ENCODE measurements around the gene ROR2. TPM values are rescaled to one million over a fixed set of nuclear protein-coding genes. Genes with fewer than 3 reads are reported as not detected.

The ROR2 gene
- total and polyA plus RNA-seq, 2 of the 8 experiments (the other 6 are each of a cell fraction or from before 2014, with no cell fraction given) = 2.7 to 4.3 TPM

- FAIRE-seq = peak; percentile 70
- H4K8ac ChIP-seq (ENCODE audit: extremely low read depth, insufficient read depth, low read length) = no peak overlapping the region
- no peak overlapping the region for H3K56ac ChIP-seq (replicated peaks; ENCODE audit: insufficient read length, low read depth, low read length)
- H3K4ac ChIP-seq (replicated peaks; ENCODE audit: insufficient read length, low read depth, low read length) = no peak overlapping the region
- no peak overlapping the region for H2BK120ac ChIP-seq (replicated peaks; ENCODE audit: low read depth, low read length)
- H3K36me3 ChIP-seq (ENCODE audit: control insufficient read depth in 2 of 4, insufficient read depth in 4 of 4, low read length in 3 of 4) = no peaks in the 10 kb centered on the region
- H3K4me2 ChIP-seq (ENCODE audit: insufficient read depth in 1 of 2, low read depth in 2 of 2, low read length in 2 of 2) = no peak overlapping the region
- no peak overlapping the region for H2AFZ ChIP-seq (ENCODE audit: low read length)
- H3K9me3 ChIP-seq (ENCODE audit: insufficient read depth in 2 of 2, low read depth in 1 of 2, low read length in 1 of 2) = no peaks in the 10 kb centered on the region
- H4K91ac ChIP-seq (replicated peaks; ENCODE audit: insufficient read length, low read length) = no peak overlapping the region
- H3K18ac ChIP-seq (ENCODE audit: extremely low read depth, low read length) = no peak overlapping the region
- no peak overlapping the region for H2BK15ac ChIP-seq (ENCODE audit: low read length)
- H3K14ac ChIP-seq (ENCODE audit: insufficient read length) = no peak overlapping the region
- POLR2A ChIA-PET (ENCODE audit: partially characterized antibody) = interaction anchor here (1.3 kb wide), 1 partner anchor 175 kb away, joined by 4 read pairs; the partner anchor contains the start of gene ROR2
- H3K4me1 ChIP-seq (replicated peaks in 1 of 4; ENCODE audit: control insufficient read depth in 3 of 4, insufficient read depth in 4 of 4, low read length in 3 of 4) = peaks cover 0 to 2% (median 0%) of the 10 kb centered on the region in 4 experiments; a peak in 1 of 7 replicates
- H3K9ac ChIP-seq (replicated peaks in 1 of 4; ENCODE audit: extremely low read depth in 1 of 4, low read depth in 3 of 4, low read length in 3 of 4) = no peak overlapping the region
- H3K23ac ChIP-seq (ENCODE audit: insufficient read length) = no peak overlapping the region
- no peaks in the 10 kb centered on the region for H3K27me3 ChIP-seq (replicated peaks in 1 of 4; ENCODE audit: control insufficient read depth in 3 of 4, extremely low read depth in 1 of 4, insufficient read depth in 3 of 4, low read length in 3 of 4)
- no peak overlapping the region for H3K27ac ChIP-seq (ENCODE audit: low read depth, low read length)
- H2BK20ac ChIP-seq (ENCODE audit: low read length) = no peak overlapping the region
- no peaks in the 10 kb centered on the region for H3K23me2 ChIP-seq (ENCODE audit: low read depth, low read length)
- no peaks in the 10 kb centered on the region for H3K79me2 ChIP-seq (ENCODE audit: control insufficient read depth in 1 of 2, insufficient read depth in 2 of 2, low read length in 2 of 2)
- no peak overlapping the region for H2BK5ac ChIP-seq (ENCODE audit: low read depth, low read length)
- no peak overlapping the region for H3K4me3 ChIP-seq (ENCODE audit: extremely low read depth in 1 of 4, insufficient read depth in 2 of 4, low read depth in 3 of 4, low read length in 4 of 4)
- no peaks in the 10 kb centered on the region for H3K79me1 ChIP-seq (ENCODE audit: low read depth, low read length)
- peak; percentile 36 to 87 for DNase-seq (ENCODE audit: low read depth in 1 of 2, low spot score in 2 of 2)
- H4K5ac ChIP-seq (ENCODE audit: insufficient read length, low read depth, low read length) = no peak overlapping the region
- CTCF ChIA-PET (ENCODE audit: partially characterized antibody) = interaction anchor here (0.7 to 12.6 kb wide), 17 partner anchors 9 to 260 kb away, joined by 3 to 156 read pairs (median 3); partner anchors contain the start of gene ROR2
- H2AK5ac ChIP-seq (ENCODE audit: low read depth, low read length) = no peak overlapping the region
- WGBS, 2 experiments (ENCODE audit: extremely low coverage in 1 of 2, insufficient coverage in 1 of 2, insufficient read length in 1 of 2, insufficient replicate concordance in 2 of 2, low coverage in 1 of 2, low lambda C conversion rate in 2 of 2, missing lambda C conversion rate in 1 of 2) = 62% methylated on average over 9 of the region's 9 CpGs; no CpG with 5 or more reads in 1 of the 2 experiments
- H2BK12ac ChIP-seq (ENCODE audit: low read depth, low read length) = no peak overlapping the region
- no peaks in the 10 kb centered on the region for H4K20me1 ChIP-seq (replicated peaks in 1 of 2; ENCODE audit: control insufficient read depth in 1 of 2, insufficient read depth in 2 of 2, low read length in 2 of 2)
- TF ChIP-seq KDM5A (IDR thresholded peaks at IDR 0.05; ENCODE audit: low read length) (no peak), TEAD4 (IDR thresholded peaks at IDR 0.05; ENCODE audit: low read depth, low read length) (peak; percentile 91), GABPA (IDR thresholded peaks at IDR 0.05; ENCODE audit: borderline replicate concordance, insufficient read depth, low read length) (no peak), SP2 (IDR thresholded peaks at IDR 0.05; ENCODE audit: low read length) (no peak), RAD21 (IDR thresholded peaks at IDR 0.05 in 1 of 2, conservative IDR thresholded peaks at IDR 0.05 in 1 of 2; ENCODE audit: low read depth in 2 of 2, low read length in 2 of 2) (peak; percentile 96 to 99), POLR2A (IDR thresholded peaks at IDR 0.05; ENCODE audit: control extremely low read depth in 1 of 2, low read depth in 2 of 2, low read length in 2 of 2) (no peak), YY1 (IDR thresholded peaks at IDR 0.05; ENCODE audit: low read depth, low read length) (peak; percentile 80), RNF2 (IDR thresholded peaks at IDR 0.05; ENCODE audit: borderline replicate concordance, low read depth, low read length, missing control alignments, poor library complexity, severe bottlenecking) (no peak)
- TF ChIP-seq, protein P1, sequence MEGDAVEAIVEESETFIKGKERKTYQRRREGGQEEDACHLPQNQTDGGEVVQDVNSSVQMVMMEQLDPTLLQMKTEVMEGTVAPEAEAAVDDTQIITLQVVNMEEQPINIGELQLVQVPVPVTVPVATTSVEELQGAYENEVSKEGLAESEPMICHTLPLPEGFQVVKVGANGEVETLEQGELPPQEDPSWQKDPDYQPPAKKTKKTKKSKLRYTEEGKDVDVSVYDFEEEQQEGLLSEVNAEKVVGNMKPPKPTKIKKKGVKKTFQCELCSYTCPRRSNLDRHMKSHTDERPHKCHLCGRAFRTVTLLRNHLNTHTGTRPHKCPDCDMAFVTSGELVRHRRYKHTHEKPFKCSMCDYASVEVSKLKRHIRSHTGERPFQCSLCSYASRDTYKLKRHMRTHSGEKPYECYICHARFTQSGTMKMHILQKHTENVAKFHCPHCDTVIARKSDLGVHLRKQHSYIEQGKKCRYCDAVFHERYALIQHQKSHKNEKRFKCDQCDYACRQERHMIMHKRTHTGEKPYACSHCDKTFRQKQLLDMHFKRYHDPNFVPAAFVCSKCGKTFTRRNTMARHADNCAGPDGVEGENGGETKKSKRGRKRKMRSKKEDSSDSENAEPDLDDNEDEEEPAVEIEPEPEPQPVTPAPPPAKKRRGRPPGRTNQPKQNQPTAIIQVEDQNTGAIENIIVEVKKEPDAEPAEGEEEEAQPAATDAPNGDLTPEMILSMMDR (IDR thresholded peaks at IDR 0.05; ENCODE audit: control extremely low read depth in 1 of 3, insufficient read depth in 1 of 3, low read depth in 1 of 3, low read length in 3 of 3) = peak; percentile 90 to 97 (median 96)
These were observed 174.9 kb downstream of the ROR2 start for GRCh38 chr9:91775011-91775707.

All from H1 (cell line).